Prostate gland (tissue), 2 donors: ENCODE results near the gene LANCL3. TPM values are rescaled to one million over a fixed set of nuclear protein-coding genes. Genes with fewer than 3 reads are reported as not detected.
"Not testable (repeated sequence)": the region's sequence is repeated elsewhere in the genome, so short reads cannot be mapped to it uniquely, and the experiment has no call there.

Experiments
- DNase-seq: peaks from one replicate; pipeline ENCODE4 v3.0.0-alpha.2; 2019; ENCODE audit warnings: low spot score
- H3K27ac ChIP-seq, 2 donors: fragments of 200-600 bp; sonication (generic); 2 replicates each; pipeline ENCODE4 v1.5.1; 2017 to 2019
- H3K27me3 ChIP-seq: fragments of 200-600 bp; sonication (generic); replicated peaks from 2 replicates; pipeline ENCODE4 v1.5.1; 2019; ENCODE audit not compliant: insufficient read depth
- H3K36me3 ChIP-seq, 2 donors: fragments of 200-600 bp; sonication (generic); 1 replicate in 1 of 2; 2 replicates in 1 of 2; pipeline versions ENCODE4 v1.5.1 to v1.8.1; 2017 to 2019
- H3K4me1 ChIP-seq: fragments of 200-600 bp; sonication (generic); replicated peaks from 2 replicates; pipeline ENCODE4 v1.5.1; 2019
- H3K4me3 ChIP-seq, 2 donors: fragments of 200-600 bp; sonication (generic); 2 replicates each; pipeline ENCODE4 v1.5.1; 2017 to 2019
- H3K9me3 ChIP-seq: fragments of 200-600 bp; sonication (generic); 2 replicates; pipeline ENCODE4 v1.5.1; 2017
- CTCF ChIP-seq, 4 experiments: fragments of 200-600 bp in 2 of 4; fragments of 450-650 bp in 2 of 4; sonication (generic) in 2 of 4; IDR thresholded peaks; 1 replicate in 3 of 4; 2 replicates in 1 of 4; pipeline ENCODE4 v1.5.1; 2016 to 2019; ENCODE audit warnings: antibody characterized with exemption in 4 of 4, mild to moderate bottlenecking in 2 of 4, moderate library complexity in 2 of 4
- POLR2A ChIP-seq: fragments of 450-650 bp; IDR thresholded peaks from one replicate; pipeline ENCODE4 v1.6.1; 2016; ENCODE audit warnings: antibody characterized with exemption, mild to moderate bottlenecking
- POLR2AphosphoS5 ChIP-seq: sonication (generic); formaldehyde crosslinking; IDR thresholded peaks from one replicate; pipeline ENCODE4 v1.6.1; 2017; ENCODE audit warnings: antibody characterized with exemption
- WGBS: methylation state at CpG from one replicate; pipeline ENCODE4 v1.1.5; 2018; 5-methylcytosine and 5-hydroxymethylcytosine counted together
- intact Hi-C: fragments of 100-400 bp; cut with DNase I; formaldehyde crosslinking; loops from one replicate; pipeline ENCODE4 v1.14.2; 2022
- total RNA-seq, 2 donors: library from RNA; depleted of rRNA; stranded (reverse); fragments of >200 nt; gene quantifications; one replicate each; pipeline ENCODE4 v1.1.0, GENCODE V29; 2016

LANCL3 gene
- total RNA-seq, 2 donors from 2014 or later = 0.74 to 1.2 TPM

GRCh38 chrX:37545066-37545465 is 26.4 kb upstream of the LANCL3 start:
- TF ChIP-seq CTCF (IDR thresholded peaks at IDR 0.05) (no peak), POLR2A (no peak), POLR2AphosphoS5 (no peak)

GRCh38 chrX:37549619-37550018 is 21.8 kb upstream of the LANCL3 start:
- intact Hi-C loops, DNase-seq: not testable (repeated sequence)

More at GRCh38 chrX:37545066-37545465, 26.4 kb upstream of the LANCL3 start:
- H3K4me3 ChIP-seq = no peak overlapping the region
- H3K9me3 ChIP-seq = no peaks in the 10 kb centered on the region
- H3K27ac ChIP-seq = no peak overlapping the region
- no peaks in the 10 kb centered on the region for H3K36me3 ChIP-seq
- intact Hi-C loops = no loop called here
- H3K27me3 ChIP-seq = no peaks in the 10 kb centered on the region
- no peaks in the 10 kb centered on the region for H3K4me1 ChIP-seq
- no peak for DNase-seq
- 97% methylated on average over 19 of the region's 25 CpGs for WGBS

GRCh38 chrX:37553476-37553875 is 18.0 kb upstream of the LANCL3 start:
- Histone ChIP-seq H3K27me3 (no peaks in the 10 kb centered on the region), H3K27ac (no peak overlapping the region), H3K36me3 (no peaks in the 10 kb centered on the region), H3K4me1 (no peaks in the 10 kb centered on the region), H3K9me3 (no peaks in the 10 kb centered on the region), H3K4me3 (no peak overlapping the region)
- 73% methylated on average over 4 of the region's 6 CpGs for WGBS
- no peak for DNase-seq
- intact Hi-C loops = no loop called here
- TF ChIP-seq POLR2AphosphoS5 = no peak

More at GRCh38 chrX:37549619-37550018, 21.8 kb upstream of the LANCL3 start:
- not testable (repeated sequence) for H3K4me3 ChIP-seq, H3K27me3 ChIP-seq, H3K27ac ChIP-seq, H3K9me3 ChIP-seq, H3K36me3 ChIP-seq, H3K4me1 ChIP-seq

- H3K36me3 ChIP-seq, H3K4me1 ChIP-seq, intact Hi-C loops, DNase-seq, H3K9me3 ChIP-seq, H3K27ac ChIP-seq, H3K27me3 ChIP-seq, H3K4me3 ChIP-seq: not testable (repeated sequence)
- 82% methylated on average over 2 of the region's 2 CpGs for WGBS
These were observed 6.2 kb upstream of the LANCL3 start for GRCh38 chrX:37565254-37565653.

GRCh38 chrX:37570349-37570748 is 1.1 kb upstream of the LANCL3 start:
- H3K27ac ChIP-seq, H3K27me3 ChIP-seq, H3K4me1 ChIP-seq, H3K36me3 ChIP-seq, H3K9me3 ChIP-seq, DNase-seq, H3K4me3 ChIP-seq, intact Hi-C loops: not testable (repeated sequence)
- no CpG with 5 or more reads among the region's 1 CpG for WGBS

GRCh38 chrX:37572108-37572587 is 687 bp downstream of the LANCL3 start:
- DNase-seq = peak; percentile 7
- peak overlapping the region; percentile 9 to 18 for H3K4me3 ChIP-seq
- intact Hi-C loops, H3K9me3 ChIP-seq, H3K4me1 ChIP-seq, H3K36me3 ChIP-seq, H3K27ac ChIP-seq, H3K27me3 ChIP-seq: not testable (repeated sequence)
- peak in 2 of 4 experiments; percentile 36 to 44 for TF ChIP-seq CTCF (IDR thresholded peaks at IDR 0.05)
- 4% methylated on average over 5 of the region's 61 CpGs for WGBS

GRCh38 chrX:37573121-37573520 is 1.7 kb downstream of the LANCL3 start:
- H3K36me3 ChIP-seq, intact Hi-C loops, DNase-seq, H3K27ac ChIP-seq, H3K27me3 ChIP-seq, H3K4me3 ChIP-seq, H3K9me3 ChIP-seq, H3K4me1 ChIP-seq: not testable (repeated sequence)
- 25% methylated on average over 2 of the region's 2 CpGs for WGBS
